ENCODE measurements around the gene CEP192. TPM values are rescaled to one million over a fixed set of nuclear protein-coding genes. Genes with fewer than 3 reads are reported as not detected.

CEP192 gene
- total and polyA plus RNA-seq, 2 of the 13 experiments (the other 11 are each of a cell fraction or from before 2014, with no cell fraction given): 15.3 to 24.7 TPM

DNA sequence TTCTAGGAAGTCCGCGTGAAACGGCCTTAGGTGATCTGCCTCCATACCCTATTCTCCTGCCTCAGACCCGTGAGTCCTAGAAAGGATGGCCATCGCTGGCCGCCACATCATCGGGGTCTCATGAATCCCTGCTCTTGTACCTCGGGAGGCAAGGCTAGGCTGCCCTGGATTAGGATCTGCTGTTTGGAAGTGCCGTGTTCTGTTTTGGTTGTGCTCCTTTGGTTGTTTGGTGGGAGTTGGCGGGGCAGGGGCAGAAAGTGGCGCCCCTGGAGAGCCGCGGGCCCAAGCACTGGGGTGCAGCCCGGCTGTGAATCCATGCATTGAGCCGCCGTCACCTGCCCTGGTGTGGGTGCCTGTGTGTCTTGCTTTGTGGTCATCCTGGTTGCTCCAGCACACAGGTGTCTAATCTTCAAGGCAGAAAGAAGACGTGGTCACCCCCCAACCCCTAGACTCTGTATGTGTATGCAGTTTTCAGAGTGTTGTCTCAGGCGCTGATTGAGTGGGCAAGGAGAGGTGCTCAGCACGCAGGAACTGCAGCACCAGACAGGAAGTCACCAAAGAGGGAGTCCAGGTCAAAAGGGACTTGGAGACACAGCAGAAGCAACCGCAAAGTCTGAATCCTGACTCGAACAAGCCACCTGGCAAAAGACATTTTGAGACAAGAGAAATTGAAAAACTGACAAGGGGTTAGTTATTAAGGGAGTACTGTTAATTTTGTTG is 147.4 kb downstream of the CEP192 start (continued):
- peak; percentile 34; the same call in 1 of the 2 replicates for TF ChIP-seq ZNF607 (CRISPR knock-in tag; IDR thresholded peaks at IDR 0.05; ENCODE audit: borderline replicate concordance)
- TF ChIP-seq, protein P1, sequence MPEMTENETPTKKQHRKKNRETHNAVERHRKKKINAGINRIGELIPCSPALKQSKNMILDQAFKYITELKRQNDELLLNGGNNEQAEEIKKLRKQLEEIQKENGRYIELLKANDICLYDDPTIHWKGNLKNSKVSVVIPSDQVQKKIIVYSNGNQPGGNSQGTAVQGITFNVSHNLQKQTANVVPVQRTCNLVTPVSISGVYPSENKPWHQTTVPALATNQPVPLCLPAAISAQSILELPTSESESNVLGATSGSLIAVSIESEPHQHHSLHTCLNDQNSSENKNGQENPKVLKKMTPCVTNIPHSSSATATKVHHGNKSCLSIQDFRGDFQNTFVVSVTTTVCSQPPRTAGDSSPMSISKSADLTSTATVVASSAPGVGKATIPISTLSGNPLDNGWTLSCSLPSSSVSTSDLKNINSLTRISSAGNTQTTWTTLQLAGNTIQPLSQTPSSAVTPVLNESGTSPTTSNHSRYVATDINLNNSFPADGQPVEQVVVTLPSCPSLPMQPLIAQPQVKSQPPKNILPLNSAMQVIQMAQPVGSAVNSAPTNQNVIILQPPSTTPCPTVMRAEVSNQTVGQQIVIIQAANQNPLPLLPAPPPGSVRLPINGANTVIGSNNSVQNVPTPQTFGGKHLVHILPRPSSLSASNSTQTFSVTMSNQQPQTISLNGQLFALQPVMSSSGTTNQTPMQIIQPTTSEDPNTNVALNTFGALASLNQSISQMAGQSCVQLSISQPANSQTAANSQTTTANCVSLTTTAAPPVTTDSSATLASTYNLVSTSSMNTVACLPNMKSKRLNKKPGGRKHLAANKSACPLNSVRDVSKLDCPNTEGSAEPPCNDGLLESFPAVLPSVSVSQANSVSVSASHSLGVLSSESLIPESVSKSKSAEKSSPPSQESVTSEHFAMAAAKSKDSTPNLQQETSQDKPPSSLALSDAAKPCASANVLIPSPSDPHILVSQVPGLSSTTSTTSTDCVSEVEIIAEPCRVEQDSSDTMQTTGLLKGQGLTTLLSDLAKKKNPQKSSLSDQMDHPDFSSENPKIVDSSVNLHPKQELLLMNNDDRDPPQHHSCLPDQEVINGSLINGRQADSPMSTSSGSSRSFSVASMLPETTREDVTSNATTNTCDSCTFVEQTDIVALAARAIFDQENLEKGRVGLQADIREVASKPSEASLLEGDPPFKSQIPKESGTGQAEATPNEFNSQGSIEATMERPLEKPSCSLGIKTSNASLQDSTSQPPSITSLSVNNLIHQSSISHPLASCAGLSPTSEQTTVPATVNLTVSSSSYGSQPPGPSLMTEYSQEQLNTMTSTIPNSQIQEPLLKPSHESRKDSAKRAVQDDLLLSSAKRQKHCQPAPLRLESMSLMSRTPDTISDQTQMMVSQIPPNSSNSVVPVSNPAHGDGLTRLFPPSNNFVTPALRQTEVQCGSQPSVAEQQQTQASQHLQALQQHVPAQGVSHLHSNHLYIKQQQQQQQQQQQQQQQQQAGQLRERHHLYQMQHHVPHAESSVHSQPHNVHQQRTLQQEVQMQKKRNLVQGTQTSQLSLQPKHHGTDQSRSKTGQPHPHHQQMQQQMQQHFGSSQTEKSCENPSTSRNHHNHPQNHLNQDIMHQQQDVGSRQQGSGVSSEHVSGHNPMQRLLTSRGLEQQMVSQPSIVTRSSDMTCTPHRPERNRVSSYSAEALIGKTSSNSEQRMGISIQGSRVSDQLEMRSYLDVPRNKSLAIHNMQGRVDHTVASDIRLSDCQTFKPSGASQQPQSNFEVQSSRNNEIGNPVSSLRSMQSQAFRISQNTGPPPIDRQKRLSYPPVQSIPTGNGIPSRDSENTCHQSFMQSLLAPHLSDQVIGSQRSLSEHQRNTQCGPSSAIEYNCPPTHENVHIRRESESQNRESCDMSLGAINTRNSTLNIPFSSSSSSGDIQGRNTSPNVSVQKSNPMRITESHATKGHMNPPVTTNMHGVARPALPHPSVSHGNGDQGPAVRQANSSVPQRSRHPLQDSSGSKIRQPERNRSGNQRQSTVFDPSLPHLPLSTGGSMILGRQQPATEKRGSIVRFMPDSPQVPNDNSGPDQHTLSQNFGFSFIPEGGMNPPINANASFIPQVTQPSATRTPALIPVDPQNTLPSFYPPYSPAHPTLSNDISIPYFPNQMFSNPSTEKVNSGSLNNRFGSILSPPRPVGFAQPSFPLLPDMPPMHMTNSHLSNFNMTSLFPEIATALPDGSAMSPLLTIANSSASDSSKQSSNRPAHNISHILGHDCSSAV (CRISPR knock-in tag; IDR thresholded peaks at IDR 0.05; ENCODE audit: borderline replicate concordance): no peak
- TF ChIP-seq TSC22D2 (CRISPR knock-in tag; IDR thresholded peaks at IDR 0.05; ENCODE audit: borderline replicate concordance): peak; percentile 23; the same call in 1 of the 2 replicates
- TF ChIP-seq, protein P2, sequence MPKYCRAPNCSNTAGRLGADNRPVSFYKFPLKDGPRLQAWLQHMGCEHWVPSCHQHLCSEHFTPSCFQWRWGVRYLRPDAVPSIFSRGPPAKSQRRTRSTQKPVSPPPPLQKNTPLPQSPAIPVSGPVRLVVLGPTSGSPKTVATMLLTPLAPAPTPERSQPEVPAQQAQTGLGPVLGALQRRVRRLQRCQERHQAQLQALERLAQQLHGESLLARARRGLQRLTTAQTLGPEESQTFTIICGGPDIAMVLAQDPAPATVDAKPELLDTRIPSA (CRISPR knock-in tag; IDR thresholded peaks at IDR 0.05; ENCODE audit: borderline replicate concordance): 0 out of 2 replicates have a peak, but pooled peaks have one; percentile 10
- 0 out of 2 replicates have a peak, but pooled peaks have one; percentile 31 for TF ChIP-seq ZNF296 (CRISPR knock-in tag; conservative IDR thresholded peaks at IDR 0.05)
- peak; percentile 82 for TF ChIP-seq TAF1 (CRISPR knock-in tag; IDR thresholded peaks at IDR 0.05)
- 0 out of 2 replicates have a peak, but pooled peaks have one; percentile 65 for TF ChIP-seq ZNF816 (CRISPR knock-in tag; IDR thresholded peaks at IDR 0.05; ENCODE audit: borderline replicate concordance)
- TF ChIP-seq, protein P3, sequence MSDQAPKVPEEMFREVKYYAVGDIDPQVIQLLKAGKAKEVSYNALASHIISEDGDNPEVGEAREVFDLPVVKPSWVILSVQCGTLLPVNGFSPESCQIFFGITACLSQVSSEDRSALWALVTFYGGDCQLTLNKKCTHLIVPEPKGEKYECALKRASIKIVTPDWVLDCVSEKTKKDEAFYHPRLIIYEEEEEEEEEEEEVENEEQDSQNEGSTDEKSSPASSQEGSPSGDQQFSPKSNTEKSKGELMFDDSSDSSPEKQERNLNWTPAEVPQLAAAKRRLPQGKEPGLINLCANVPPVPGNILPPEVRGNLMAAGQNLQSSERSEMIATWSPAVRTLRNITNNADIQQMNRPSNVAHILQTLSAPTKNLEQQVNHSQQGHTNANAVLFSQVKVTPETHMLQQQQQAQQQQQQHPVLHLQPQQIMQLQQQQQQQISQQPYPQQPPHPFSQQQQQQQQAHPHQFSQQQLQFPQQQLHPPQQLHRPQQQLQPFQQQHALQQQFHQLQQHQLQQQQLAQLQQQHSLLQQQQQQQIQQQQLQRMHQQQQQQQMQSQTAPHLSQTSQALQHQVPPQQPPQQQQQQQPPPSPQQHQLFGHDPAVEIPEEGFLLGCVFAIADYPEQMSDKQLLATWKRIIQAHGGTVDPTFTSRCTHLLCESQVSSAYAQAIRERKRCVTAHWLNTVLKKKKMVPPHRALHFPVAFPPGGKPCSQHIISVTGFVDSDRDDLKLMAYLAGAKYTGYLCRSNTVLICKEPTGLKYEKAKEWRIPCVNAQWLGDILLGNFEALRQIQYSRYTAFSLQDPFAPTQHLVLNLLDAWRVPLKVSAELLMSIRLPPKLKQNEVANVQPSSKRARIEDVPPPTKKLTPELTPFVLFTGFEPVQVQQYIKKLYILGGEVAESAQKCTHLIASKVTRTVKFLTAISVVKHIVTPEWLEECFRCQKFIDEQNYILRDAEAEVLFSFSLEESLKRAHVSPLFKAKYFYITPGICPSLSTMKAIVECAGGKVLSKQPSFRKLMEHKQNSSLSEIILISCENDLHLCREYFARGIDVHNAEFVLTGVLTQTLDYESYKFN (CRISPR knock-in tag; conservative IDR thresholded peaks at IDR 0.05): peak; percentile 30; the same call in 1 of the 2 replicates
- TF ChIP-seq, protein P4, sequence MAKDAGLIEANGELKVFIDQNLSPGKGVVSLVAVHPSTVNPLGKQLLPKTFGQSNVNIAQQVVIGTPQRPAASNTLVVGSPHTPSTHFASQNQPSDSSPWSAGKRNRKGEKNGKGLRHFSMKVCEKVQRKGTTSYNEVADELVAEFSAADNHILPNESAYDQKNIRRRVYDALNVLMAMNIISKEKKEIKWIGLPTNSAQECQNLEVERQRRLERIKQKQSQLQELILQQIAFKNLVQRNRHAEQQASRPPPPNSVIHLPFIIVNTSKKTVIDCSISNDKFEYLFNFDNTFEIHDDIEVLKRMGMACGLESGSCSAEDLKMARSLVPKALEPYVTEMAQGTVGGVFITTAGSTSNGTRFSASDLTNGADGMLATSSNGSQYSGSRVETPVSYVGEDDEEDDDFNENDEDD (CRISPR knock-in tag; IDR thresholded peaks at IDR 0.05; ENCODE audit: borderline replicate concordance): 0 out of 2 replicates have a peak, but pooled peaks have one; percentile 19
- peak; percentile 81 for TF ChIP-seq AGO2 (optimal IDR thresholded peaks at IDR 0.05; ENCODE audit: low read depth, low read length)

Data from HepG2 (cell line).